ENCODE results near the gene NPAS4.

The NPAS4 gene

GRCh38 chr11:66469441-66469840 is 48.6 kb downstream of the NPAS4 start:
- no peak overlapping the region for H3K4me3 ChIP-seq (ENCODE audit: low read depth, low read length)
- DNase-seq (ENCODE audit: low read depth) = no peak
- TF ChIP-seq, protein P1, sequence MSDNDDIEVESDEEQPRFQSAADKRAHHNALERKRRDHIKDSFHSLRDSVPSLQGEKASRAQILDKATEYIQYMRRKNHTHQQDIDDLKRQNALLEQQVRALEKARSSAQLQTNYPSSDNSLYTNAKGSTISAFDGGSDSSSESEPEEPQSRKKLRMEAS (IDR thresholded peaks at IDR 0.05; ENCODE audit: low read depth, low read length) = no peak
- TF ChIP-seq POLR2A (IDR thresholded peaks at IDR 0.05; ENCODE audit: extremely low read depth, insufficient read length) = no peak
- no peak for TF ChIP-seq CTCF (IDR thresholded peaks at IDR 0.05; ENCODE audit: low read depth, low read length)
- no peak for TF ChIP-seq MYC (IDR thresholded peaks at IDR 0.05; ENCODE audit: low read depth, low read length)

- peak; percentile 70 for DNase-seq (ENCODE audit: low read depth)
- TF ChIP-seq CTCF (IDR thresholded peaks at IDR 0.05; ENCODE audit: low read depth, low read length) (no peak), POLR2A (IDR thresholded peaks at IDR 0.05; ENCODE audit: extremely low read depth, insufficient read length) (no peak), MYC (IDR thresholded peaks at IDR 0.05; ENCODE audit: low read depth, low read length) (no peak)
- TF ChIP-seq, protein P1 (IDR thresholded peaks at IDR 0.05; ENCODE audit: low read depth, low read length) = no peak
- H3K4me3 ChIP-seq (ENCODE audit: low read depth, low read length) = no peak overlapping the region
Measured at GRCh38 chr11:66470015-66470414, 49.2 kb downstream of the NPAS4 start.

DNA sequence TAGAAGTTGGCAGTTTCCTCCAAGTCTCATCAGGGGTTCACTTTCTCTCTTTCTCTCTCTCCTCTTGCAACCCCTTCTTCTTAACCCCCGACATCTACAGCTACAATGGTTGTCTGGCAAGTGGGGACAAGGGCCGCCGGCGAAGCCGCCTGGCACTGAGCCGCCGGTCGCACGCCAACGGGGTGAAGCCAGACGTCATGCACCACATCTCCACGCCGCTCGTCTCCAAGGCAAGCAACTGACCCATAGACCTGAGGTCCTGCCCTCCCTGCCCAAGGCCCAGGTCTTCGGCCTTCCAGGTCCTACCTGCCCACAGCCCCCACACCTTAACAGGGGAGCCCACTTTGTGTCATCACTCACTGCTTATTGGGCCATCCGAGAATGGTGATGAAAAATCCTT is 50.3 kb downstream of the NPAS4 start:
- no peak for DNase-seq (ENCODE audit: low read depth)
- H3K4me3 ChIP-seq (ENCODE audit: low read depth, low read length) = no peak overlapping the region
- TF ChIP-seq, protein P1 (IDR thresholded peaks at IDR 0.05; ENCODE audit: low read depth, low read length) = no peak
- TF ChIP-seq POLR2A (IDR thresholded peaks at IDR 0.05; ENCODE audit: extremely low read depth, insufficient read length) = no peak
- no peak for TF ChIP-seq CTCF (IDR thresholded peaks at IDR 0.05; ENCODE audit: low read depth, low read length)
- no peak for TF ChIP-seq MYC (IDR thresholded peaks at IDR 0.05; ENCODE audit: low read depth, low read length)

DNA sequence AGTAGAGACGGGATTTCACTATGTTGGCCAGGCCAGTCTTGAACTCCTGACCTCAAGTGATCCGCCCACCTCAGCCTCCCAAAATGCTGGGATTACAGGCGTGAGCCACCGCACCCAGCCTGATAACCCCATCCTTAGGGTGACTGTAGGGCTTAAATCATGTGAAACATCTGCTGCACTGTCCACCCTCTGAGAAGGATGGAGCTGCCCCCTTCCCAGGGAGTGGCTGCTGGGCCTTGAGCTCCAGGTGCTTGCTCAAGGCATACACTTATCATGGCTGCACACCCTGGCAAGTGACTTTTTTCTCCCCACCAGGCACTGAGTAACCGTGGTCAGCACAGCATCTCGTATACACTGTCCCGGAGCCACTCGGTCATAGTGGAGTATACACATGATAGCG is 51.2 kb downstream of the NPAS4 start:
- DNase-seq (ENCODE audit: low read depth) = no peak
- no peak overlapping the region for H3K4me3 ChIP-seq (ENCODE audit: low read depth, low read length)
- TF ChIP-seq CTCF (IDR thresholded peaks at IDR 0.05; ENCODE audit: low read depth, low read length) = no peak
- TF ChIP-seq, protein P1 (IDR thresholded peaks at IDR 0.05; ENCODE audit: low read depth, low read length) = no peak
- no peak for TF ChIP-seq MYC (IDR thresholded peaks at IDR 0.05; ENCODE audit: low read depth, low read length)

GRCh38 chr11:66473167-66473566 is 52.3 kb downstream of the NPAS4 start:
- H3K4me3 ChIP-seq (ENCODE audit: low read depth, low read length) = no peak overlapping the region
- TF ChIP-seq MYC (IDR thresholded peaks at IDR 0.05; ENCODE audit: low read depth, low read length) (no peak), POLR2A (IDR thresholded peaks at IDR 0.05; ENCODE audit: extremely low read depth, insufficient read length) (no peak), CTCF (IDR thresholded peaks at IDR 0.05; ENCODE audit: low read depth, low read length) (no peak)
- TF ChIP-seq, protein P1 (IDR thresholded peaks at IDR 0.05; ENCODE audit: low read depth, low read length) = no peak
- DNase-seq (ENCODE audit: low read depth) = no peak
